Smooth muscle cell of the brain vasculature (primary cell): ENCODE results near the gene VAV2.

Source experiments
- DNase-seq: peaks from one replicate; pipeline ENCODE4 v3.0.0-alpha.2; 2012; ENCODE audit warnings: low read depth, low spot score

Gene VAV2

GRCh38 chr9:133728856-133729616 lies 263.1 kb downstream of the VAV2 start:
- DNase-seq: no peak

GRCh38 chr9:133727876-133728441 lies 264.2 kb downstream of the VAV2 start:
- no peak for DNase-seq

GRCh38 chr9:133727277-133727875 lies 264.7 kb downstream of the VAV2 start:
- DNase-seq: no peak

- DNase-seq: no peak
Measured at GRCh38 chr9:133726401-133727276, 265.5 kb downstream of the VAV2 start.

- no peak for DNase-seq
Measured at GRCh38 chr9:133725886-133726285, 266.2 kb downstream of the VAV2 start.

GRCh38 chr9:133718563-133719315 lies 273.4 kb downstream of the VAV2 start:
- DNase-seq: no peak

GRCh38 chr9:133717113-133718031 lies 274.8 kb downstream of the VAV2 start:
- no peak for DNase-seq

GRCh38 chr9:133716564-133717112 lies 275.5 kb downstream of the VAV2 start:
- DNase-seq: no peak

GRCh38 chr9:133715866-133716563 lies 276.1 kb downstream of the VAV2 start:
- no peak for DNase-seq

GRCh38 chr9:133715295-133715865 lies 276.7 kb downstream of the VAV2 start:
- no peak for DNase-seq

GRCh38 chr9:133714606-133715294 lies 277.4 kb downstream of the VAV2 start:
- peak; percentile 75 for DNase-seq

GRCh38 chr9:133713960-133714495 lies 278.1 kb downstream of the VAV2 start:
- DNase-seq: no peak

GRCh38 chr9:133713150-133713959 lies 278.8 kb downstream of the VAV2 start:
- no peak for DNase-seq

GRCh38 chr9:133712221-133713100 lies 279.7 kb downstream of the VAV2 start:
- DNase-seq: no peak
